Measurements from ENCODE around the gene SGF29.
"Not testable (repeated sequence)": the region's sequence is repeated elsewhere in the genome, so short reads cannot be mapped to it uniquely, and the experiment has no call there.

Gene SGF29

GRCh38 chr16:28608867-28609596 lies 55.3 kb downstream of the SGF29 start:
- H3K4me3 ChIP-seq (replicated peaks; ENCODE audit: insufficient read depth, low read length); H3K27me3 ChIP-seq (ENCODE audit: insufficient read depth, poor library complexity, severe bottlenecking); H3K27ac ChIP-seq (replicated peaks); DNase-seq (ENCODE audit: low read depth in 1 of 2, low spot score in 1 of 2): not testable (repeated sequence)

GRCh38 chr16:28609631-28610594 lies 56.2 kb downstream of the SGF29 start, which contains the start of gene SULT1A1:
SULT1A1 (minus strand) TSS chr16:28610044; CDS start chr16:28608855, 1,189 bp downstream.
- DNase-seq (ENCODE audit: low read depth in 1 of 2, low spot score in 1 of 2) = peak in 1 of 2 experiments; percentile 23
- Histone ChIP-seq H3K4me3 (replicated peaks; ENCODE audit: insufficient read depth, low read length) (no peak within 1 kb of the TSS), H3K27ac (replicated peaks) (no peak within 1 kb of the TSS), H3K27me3 (ENCODE audit: insufficient read depth, poor library complexity, severe bottlenecking) (no peaks in the 10 kb centered on the region)
- no peak for TF ChIP-seq CTCF (IDR thresholded peaks at IDR 0.05; ENCODE audit: insufficient read depth, low read length)
- no peak for TF ChIP-seq POLR2AphosphoS5 (IDR thresholded peaks at IDR 0.05; ENCODE audit: low read depth)
- TF ChIP-seq SPI1 (IDR thresholded peaks at IDR 0.05; ENCODE audit: borderline replicate concordance, low read depth) = no peak
- no peak for TF ChIP-seq GABPA (IDR thresholded peaks at IDR 0.05; ENCODE audit: low read depth)
- no peak for TF ChIP-seq REST (IDR thresholded peaks at IDR 0.05; ENCODE audit: insufficient replicate concordance, low read depth)

GRCh38 chr16:28610595-28611191 lies 57.0 kb downstream of the SGF29 start:
- DNase-seq (ENCODE audit: low read depth in 1 of 2, low spot score in 1 of 2) = no peak
- no peak overlapping the region for H3K27ac ChIP-seq (replicated peaks)
- no peak overlapping the region for H3K4me3 ChIP-seq (replicated peaks; ENCODE audit: insufficient read depth, low read length)
- H3K27me3 ChIP-seq (ENCODE audit: insufficient read depth, poor library complexity, severe bottlenecking) = no peaks in the 10 kb centered on the region
- TF ChIP-seq SPI1 (IDR thresholded peaks at IDR 0.05; ENCODE audit: borderline replicate concordance, low read depth) = no peak
- TF ChIP-seq POLR2AphosphoS5 (IDR thresholded peaks at IDR 0.05; ENCODE audit: low read depth) = no peak
- no peak for TF ChIP-seq GABPA (IDR thresholded peaks at IDR 0.05; ENCODE audit: low read depth)
- no peak for TF ChIP-seq REST (IDR thresholded peaks at IDR 0.05; ENCODE audit: insufficient replicate concordance, low read depth)
- no peak for TF ChIP-seq CTCF (IDR thresholded peaks at IDR 0.05; ENCODE audit: insufficient read depth, low read length)

GRCh38 chr16:28612359-28613280 lies 58.9 kb downstream of the SGF29 start:
- not testable (repeated sequence) for H3K27ac ChIP-seq (replicated peaks); DNase-seq (ENCODE audit: low read depth in 1 of 2, low spot score in 1 of 2); H3K27me3 ChIP-seq (ENCODE audit: insufficient read depth, poor library complexity, severe bottlenecking); H3K4me3 ChIP-seq (replicated peaks; ENCODE audit: insufficient read depth, low read length)

- not testable (repeated sequence) for H3K4me3 ChIP-seq (replicated peaks; ENCODE audit: insufficient read depth, low read length); DNase-seq (ENCODE audit: low read depth in 1 of 2, low spot score in 1 of 2); H3K27me3 ChIP-seq (ENCODE audit: insufficient read depth, poor library complexity, severe bottlenecking); H3K27ac ChIP-seq (replicated peaks)
Measured at GRCh38 chr16:28613912-28614311, 60.2 kb downstream of the SGF29 start.

GRCh38 chr16:28614561-28614960 lies 60.8 kb downstream of the SGF29 start:
- not testable (repeated sequence) for DNase-seq (ENCODE audit: low read depth in 1 of 2, low spot score in 1 of 2); H3K27me3 ChIP-seq (ENCODE audit: insufficient read depth, poor library complexity, severe bottlenecking); H3K27ac ChIP-seq (replicated peaks); H3K4me3 ChIP-seq (replicated peaks; ENCODE audit: insufficient read depth, low read length)

All from HL-60 (cell line).